ENCODE data around the gene TNPO3.
"Not testable (repeated sequence)": the region's sequence is repeated elsewhere in the genome, so short reads cannot be mapped to it uniquely, and the experiment has no call there.

The TNPO3 gene

GRCh38 chr7:129013048-129013724 lies 41.7 kb downstream of the TNPO3 start:
- DNase-seq, result no peak

GRCh38 chr7:129012641-129013040 lies 42.3 kb downstream of the TNPO3 start:
- no peak for DNase-seq

GRCh38 chr7:129010075-129010474 lies 44.8 kb downstream of the TNPO3 start:
- no peak for DNase-seq

- DNase-seq, result no peak
Observed at GRCh38 chr7:129009437-129009836, 45.5 kb downstream of the TNPO3 start.

GRCh38 chr7:129008645-129009414 lies 46.1 kb downstream of the TNPO3 start:
- no peak for DNase-seq

- no peak for DNase-seq
Observed at GRCh38 chr7:129007572-129007971, 47.3 kb downstream of the TNPO3 start.

GRCh38 chr7:129006636-129007414 lies 48.1 kb downstream of the TNPO3 start:
- no peak for DNase-seq

GRCh38 chr7:129005186-129005585 lies 49.7 kb downstream of the TNPO3 start:
- no peak for DNase-seq

GRCh38 chr7:128997181-128997580 lies 57.7 kb downstream of the TNPO3 start:
- no peak for DNase-seq

GRCh38 chr7:128994560-128994959 lies 60.4 kb downstream of the TNPO3 start:
- DNase-seq, result not testable (repeated sequence)

GRCh38 chr7:128993419-128993818 lies 61.5 kb downstream of the TNPO3 start:
- no peak for DNase-seq

- no peak for DNase-seq
Observed at GRCh38 chr7:128989961-128990360, 65.0 kb downstream of the TNPO3 start.

GRCh38 chr7:128988372-128988771 lies 66.5 kb downstream of the TNPO3 start:
- no peak for DNase-seq

GRCh38 chr7:128986609-128987008 lies 68.3 kb downstream of the TNPO3 start:
- DNase-seq, result no peak

- DNase-seq, result no peak
Observed at GRCh38 chr7:128985660-128986059, 69.3 kb downstream of the TNPO3 start.

- DNase-seq, result no peak
Observed at GRCh38 chr7:128982105-128982504, 72.8 kb downstream of the TNPO3 start.

- no peak for DNase-seq
Observed at GRCh38 chr7:128974241-128974934, 80.5 kb downstream of the TNPO3 start.

GRCh38 chr7:128968624-128969023 lies 86.3 kb downstream of the TNPO3 start:
- no peak for DNase-seq

GRCh38 chr7:128963327-128963757 lies 91.6 kb downstream of the TNPO3 start:
- DNase-seq, result no peak

- no peak for DNase-seq
Observed at GRCh38 chr7:128962899-128963298, 92.0 kb downstream of the TNPO3 start.

- DNase-seq, result no peak
Observed at GRCh38 chr7:128961030-128961659, 93.8 kb downstream of the TNPO3 start.

GRCh38 chr7:128959296-128959695 lies 95.6 kb downstream of the TNPO3 start:
- no peak for DNase-seq

- DNase-seq, result no peak
Observed at GRCh38 chr7:128955981-128956380, 98.9 kb downstream of the TNPO3 start.
